ENCODE results near the gene GFOD1.

- no peak for TF ChIP-seq CTCF (IDR thresholded peaks at IDR 0.05)
- TF ChIP-seq POLR2A (IDR thresholded peaks at IDR 0.05): no peak
Measured at GRCh38 chr6:13469693-13470092, 17.7 kb downstream of the GFOD1 start.
